HTERT RPE-1 (cell line): ENCODE data around the gene CHRM5.
"Not testable (repeated sequence)": the region's sequence is repeated elsewhere in the genome, so short reads cannot be mapped to it uniquely, and the experiment has no call there.

Experiments
- in situ Hi-C: fragments of 300-500 bp; cut with MboI; formaldehyde crosslinking; loops from 4 replicates; pipeline ENCODE4 v1.14.3; 2020; ENCODE audit warnings: low sequenced_read_pairs

The CHRM5 gene

DNA sequence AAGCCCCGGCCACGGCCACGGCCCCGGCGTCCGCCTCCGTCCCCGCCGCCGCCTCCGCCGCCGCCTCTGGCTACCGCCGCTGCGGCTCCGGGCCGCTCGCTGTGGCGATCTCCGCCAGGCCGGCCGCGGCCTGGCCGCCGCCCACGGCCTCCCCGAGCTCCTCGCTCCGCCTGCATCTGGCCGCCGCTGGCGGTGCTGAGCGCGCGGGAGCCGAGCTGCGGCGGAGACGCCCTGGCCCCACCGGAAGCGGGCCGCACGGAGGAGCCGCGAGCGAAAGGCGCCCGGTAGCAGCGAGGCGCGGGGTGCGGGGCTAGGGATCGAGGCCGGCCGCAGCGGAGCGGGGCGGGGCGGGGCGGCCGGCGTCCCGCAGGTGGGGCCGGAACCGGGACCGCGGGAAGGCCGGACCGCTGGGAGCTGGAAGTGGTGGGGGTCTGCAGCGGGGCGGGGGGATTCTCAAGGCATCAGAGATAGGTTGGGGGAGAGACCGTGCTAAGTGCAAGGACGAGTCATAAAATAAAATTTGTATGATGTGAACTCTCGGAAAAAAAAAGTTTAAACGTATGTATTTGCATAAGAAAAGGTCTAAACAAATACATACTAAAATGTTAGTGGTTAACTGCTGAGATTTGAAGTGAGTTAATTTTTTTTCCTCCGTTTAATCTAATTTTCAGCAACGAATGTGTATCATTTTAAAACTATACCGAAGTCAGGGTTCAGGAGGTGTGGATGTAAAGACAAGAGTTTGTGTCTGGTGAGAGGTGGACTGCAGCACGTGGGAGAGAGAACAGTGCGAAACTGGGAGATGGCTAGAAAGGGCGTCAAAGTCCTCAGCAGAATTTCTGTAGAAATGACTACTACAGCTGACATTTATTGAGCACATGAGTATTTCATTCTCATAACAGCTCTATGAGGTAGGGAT lies 70.8 kb downstream of the CHRM5 start, which contains the start of gene AVEN:
Gene AVEN (minus strand): TSS at position 334 of the 919 bp plus-strand sequence. CDS start 158 bp downstream, at position 176.
- in situ Hi-C loops: no loop called here

DNA sequence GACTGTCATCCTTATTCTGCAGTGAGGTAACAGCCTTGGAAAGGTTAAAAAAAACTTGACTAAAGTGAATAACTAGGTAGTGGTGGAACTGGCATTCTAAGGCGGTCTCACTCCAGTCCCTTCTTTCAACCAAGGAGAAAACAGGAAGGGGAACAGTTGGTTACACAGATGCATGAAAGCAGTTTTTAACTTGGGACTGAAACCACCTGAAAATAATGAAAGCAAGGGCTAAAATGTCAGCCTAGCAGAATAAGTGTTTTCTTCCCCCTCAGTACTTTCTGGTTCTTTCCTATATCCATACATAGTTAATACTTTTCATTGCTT lies 71.5 kb downstream of the CHRM5 start:
- in situ Hi-C loops: no loop called here

DNA sequence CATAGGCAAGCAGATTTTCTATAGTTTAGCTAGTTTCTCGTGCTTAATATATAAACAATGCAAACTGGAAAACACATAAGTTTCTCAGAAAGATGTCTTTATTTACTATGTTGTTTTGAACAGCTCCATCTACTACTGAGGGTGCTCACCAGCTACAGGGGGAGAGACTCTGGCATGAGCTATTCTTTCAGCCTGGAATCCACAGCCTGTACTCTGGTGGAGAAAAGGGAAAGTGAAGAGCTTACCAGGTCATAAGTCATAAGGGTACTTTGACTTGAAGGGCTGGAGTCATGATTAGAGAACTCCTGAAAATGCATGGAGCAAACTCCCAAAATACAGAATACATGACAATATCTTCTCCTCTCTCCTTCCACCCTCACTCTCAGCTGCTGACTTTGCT lies 75.1 kb downstream of the CHRM5 start:
- in situ Hi-C loops: no loop called here

DNA sequence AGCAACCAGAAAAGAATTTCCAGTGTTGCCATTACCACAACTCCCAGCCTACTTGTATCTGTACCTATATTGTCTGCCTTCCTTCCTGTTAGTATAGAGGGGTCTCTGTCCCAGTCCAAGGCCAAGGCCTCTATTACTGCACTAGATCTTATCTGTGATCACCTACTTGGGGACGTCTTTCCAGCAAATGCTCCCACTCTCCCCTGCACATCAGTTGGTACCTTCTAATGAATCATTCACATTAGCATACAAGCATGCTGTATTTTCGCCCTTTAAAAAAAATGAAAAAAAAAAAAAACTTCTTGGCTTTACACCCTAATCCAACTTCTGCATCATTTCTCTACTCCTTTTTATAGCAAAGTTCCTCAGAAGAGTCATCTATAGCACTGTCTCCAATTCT lies 75.5 kb downstream of the CHRM5 start:
- in situ Hi-C loops: no loop called here

DNA sequence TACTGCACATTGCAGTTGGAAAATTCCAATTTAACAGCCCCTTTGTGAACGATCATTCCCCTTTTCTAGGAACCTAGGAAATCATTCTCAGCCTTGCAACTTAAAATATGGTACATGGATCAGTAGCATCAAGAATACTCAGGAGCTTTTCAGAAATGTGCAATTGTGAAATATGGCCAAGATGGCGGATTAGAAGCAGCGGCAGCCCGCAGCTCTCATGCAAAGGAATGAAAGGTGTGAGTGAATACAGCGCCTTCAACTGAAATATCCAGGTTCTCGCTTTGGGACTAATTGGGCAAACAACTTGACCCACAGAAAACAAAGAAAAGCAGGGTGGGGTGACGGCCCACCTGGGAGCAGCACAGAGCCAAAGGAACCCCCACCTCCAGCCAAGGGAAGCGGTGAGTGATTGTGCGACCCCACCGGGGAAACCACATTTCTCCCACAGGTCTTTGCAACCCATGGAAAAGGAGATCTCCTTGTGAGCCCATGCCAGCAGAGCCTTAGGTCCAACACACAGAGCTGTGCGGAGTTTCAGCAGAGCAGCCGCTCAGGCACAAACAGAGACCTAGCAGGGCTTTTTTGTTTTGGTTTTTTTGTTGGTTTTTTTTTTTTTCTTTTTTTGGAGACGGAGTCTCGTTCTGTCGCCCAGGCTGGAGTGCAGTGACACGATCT lies 78.3 kb downstream of the CHRM5 start:
- in situ Hi-C loops: no loop called here

DNA sequence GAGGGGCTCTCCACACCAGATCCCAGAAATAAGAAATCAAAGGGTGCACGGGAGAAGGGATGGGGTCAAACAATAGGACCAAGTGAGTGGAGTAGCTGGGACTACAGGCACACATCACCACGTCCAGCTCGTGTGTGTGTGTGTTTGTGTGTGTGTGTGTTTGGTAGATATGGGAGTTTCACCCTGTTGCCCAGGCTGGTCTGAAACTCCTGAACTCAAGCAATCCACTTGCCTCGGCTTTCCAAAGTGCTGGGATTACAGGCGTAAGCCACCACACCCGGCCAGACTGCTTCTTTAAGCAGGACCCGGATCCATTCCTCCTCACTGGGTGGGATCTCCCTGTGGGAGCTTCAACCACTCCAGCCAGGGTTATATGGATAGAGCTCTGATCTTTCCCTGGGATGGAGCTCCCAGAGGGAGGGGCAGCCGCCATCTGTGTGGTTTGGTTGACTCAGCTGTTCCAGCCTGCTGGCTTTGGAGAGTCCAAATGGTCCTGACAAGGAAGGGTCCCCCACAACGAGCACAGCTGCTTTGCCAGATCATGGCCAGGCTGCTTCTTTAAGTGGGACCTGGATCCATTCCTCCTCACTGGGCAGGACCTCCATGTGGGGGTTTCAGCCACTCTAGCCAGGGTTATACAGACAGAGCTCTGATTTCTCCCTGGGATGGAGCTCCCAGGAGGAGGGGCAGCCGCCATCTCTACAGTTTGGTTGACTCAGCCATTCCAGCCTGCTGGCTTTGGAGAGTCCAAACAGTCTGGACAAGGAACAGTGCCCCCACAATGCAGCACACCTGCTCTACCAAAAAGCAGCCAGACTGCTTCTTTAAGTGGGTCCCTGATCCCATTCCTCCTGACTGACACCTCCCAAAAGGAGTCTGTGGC lies 79.8 kb downstream of the CHRM5 start:
- in situ Hi-C loops: no loop called here

DNA sequence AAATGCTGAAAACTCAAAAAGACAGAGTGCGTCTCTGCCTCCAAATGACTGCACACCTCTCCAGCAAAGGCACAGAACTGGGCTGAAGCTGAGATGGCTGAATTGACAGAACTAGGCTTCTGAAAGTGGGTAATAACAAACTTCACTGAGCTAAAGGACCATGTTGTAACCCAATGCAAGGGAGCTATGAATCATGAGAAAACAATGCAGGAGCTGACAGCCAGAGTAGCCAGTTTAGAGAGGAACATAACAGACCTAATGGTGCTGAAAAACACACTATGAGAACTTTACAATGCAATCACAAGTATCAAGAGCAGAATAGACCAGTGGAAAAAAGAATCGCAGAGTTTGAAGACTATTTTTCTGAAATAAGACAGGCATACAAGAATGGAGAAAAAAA lies 80.8 kb downstream of the CHRM5 start:
- in situ Hi-C loops: no loop called here

DNA sequence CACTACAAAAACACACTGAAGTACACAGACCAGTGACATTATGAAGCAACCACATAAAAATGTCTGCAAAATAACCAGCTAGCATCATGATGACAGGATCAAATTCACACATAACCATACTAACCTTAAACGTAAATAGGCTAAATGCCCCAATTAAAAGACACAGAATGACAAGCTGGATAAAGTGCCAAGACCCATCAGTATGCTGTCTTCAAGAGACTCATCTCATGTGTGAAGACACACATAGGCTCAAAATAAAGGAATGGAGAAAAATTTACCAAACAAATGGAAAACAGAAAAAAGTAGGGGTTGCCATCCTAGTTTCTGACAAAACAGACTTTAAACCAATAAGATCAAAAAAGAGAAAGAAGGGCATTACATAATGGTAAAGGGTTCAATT lies 82.1 kb downstream of the CHRM5 start:
- in situ Hi-C loops: not testable (repeated sequence)

DNA sequence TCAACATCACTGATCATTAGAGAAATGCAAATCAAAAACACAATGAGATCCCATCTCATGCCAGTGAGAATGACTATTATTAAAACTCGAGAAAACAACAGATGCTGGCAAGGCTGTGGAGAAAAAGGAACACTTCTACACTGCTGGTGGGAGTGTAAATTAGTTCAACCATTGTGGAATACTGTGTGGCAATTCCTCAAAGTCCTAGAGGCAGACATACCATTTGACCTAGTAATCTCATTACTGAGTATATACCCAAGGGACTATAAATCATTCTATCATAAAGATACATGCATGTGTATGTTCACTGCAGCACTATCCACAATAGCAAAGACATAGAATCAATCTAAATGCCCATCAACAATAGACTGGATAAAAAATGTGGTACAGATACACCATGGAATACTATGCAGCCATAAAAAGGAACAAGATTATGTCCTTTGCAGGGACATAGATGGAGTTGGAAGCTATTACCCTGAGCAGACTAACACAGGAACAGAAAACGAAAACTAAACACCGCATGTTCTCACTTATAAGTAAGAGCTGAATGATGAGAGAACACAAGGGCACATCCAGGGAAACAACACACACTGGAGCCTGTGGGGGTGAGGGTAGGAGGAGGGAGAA lies 85.9 kb downstream of the CHRM5 start:
- in situ Hi-C loops: no loop called here

DNA sequence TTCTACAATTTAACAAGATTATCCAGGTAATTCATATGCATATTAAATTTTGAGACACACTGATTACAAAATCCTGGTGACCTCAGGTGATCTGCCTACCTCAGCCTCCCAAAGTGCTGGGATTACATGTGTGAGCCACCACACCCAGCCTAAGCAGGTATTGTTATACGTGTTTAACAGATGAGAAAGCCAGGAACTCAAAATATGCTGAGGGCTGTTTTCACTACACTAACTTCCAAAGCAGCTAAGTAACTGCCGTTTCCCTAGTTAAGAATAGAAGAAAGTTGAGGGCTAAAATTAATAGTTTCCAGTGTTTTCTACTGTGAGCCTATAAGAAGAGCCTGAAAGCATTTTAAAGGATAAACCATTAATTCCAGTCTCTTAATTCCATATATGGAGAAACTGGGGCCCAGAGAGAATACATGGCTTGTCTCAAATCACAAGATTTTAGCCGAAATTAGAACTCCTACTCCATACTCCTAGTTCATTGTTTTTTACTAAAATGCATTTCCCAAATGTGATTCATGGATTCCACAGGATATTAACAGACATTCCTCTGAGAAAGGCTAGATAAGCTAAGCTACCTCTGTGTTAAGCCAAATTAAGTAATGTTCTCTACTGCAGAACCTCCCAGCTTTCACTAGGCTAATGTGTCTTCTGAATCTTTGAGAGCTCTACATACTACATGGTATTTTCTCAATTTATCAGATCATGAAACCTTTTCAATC lies 87.7 kb downstream of the CHRM5 start:
- in situ Hi-C loops: no loop called here

DNA sequence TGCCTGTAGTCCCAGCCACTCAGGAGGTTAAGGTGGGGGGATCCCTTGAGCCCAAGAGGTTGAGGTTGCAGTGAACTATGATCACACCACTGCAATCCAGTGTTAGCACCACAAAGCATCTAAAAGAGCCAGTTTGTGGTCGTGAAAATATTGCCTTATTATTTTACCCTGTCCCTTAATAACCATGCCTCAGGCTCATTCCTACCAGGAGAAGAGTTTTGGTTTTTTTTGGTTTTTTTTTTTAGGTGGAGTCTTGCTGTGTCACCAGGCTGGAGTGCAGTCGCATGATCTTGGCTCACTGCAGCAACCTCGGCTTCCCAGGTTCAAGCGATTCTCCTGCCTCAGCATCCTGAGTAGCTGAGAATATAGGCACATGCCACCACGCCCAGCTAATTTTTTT lies 88.6 kb downstream of the CHRM5 start:
- in situ Hi-C loops: no loop called here

DNA sequence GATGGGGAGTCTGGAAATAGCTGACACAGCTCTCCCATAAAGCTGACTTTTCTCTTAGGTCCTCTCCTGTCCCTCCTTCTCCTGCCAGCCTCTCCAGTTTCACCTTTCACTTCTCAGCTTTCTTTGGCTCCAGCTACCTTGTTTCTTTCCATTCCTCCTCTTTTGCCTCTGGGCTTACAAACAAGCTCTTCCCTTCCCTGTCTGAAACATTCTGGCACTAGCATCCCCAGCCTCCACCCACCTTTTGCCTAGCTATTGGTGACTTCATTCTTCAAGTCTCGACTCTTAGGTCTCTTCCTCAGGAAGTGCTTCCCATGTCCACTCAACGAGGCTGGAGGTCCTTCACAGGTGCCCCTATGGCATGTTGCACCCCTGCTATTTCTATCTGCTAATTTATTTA lies 91.2 kb downstream of the CHRM5 start:
- in situ Hi-C loops: no loop called here

DNA sequence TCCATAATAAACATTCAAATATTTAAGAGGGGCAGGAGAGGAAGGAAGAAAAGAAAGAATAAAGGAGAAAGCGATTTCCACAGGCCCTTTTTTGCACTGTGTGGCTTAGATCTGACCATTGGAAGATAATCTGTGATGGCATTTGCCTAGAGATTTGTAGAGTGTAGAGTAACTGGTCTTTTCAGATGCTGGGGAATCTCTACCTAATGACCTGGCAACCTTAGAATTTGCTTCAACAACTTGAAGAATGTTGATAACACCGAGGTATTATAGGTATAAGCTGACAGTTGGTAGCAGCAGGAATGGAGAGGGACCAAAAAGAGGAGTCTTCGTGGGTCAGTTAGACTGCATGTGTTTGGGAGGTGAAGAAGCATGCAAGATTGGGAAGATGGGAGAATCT lies 91.6 kb downstream of the CHRM5 start:
- in situ Hi-C loops: no loop called here

DNA sequence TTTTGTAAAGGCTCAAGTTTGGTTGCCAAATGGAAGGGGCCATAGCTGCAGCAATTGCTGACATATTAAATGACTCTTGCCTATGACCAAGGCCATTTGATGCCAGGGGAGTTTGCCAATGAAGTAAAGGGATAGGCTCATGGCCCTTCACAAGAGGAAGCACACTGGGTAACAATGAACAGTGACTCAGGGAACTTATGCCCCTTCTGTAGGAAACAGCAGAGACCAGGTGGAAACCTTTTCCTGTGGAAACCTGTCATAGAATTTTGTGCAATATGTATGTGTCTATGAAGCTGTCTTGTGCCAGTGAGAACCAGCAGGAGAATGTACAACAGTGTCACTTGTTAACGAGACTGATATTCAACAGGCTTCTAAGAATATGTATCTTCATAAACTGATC lies 96.1 kb downstream of the CHRM5 start:
- in situ Hi-C loops: no loop called here

DNA sequence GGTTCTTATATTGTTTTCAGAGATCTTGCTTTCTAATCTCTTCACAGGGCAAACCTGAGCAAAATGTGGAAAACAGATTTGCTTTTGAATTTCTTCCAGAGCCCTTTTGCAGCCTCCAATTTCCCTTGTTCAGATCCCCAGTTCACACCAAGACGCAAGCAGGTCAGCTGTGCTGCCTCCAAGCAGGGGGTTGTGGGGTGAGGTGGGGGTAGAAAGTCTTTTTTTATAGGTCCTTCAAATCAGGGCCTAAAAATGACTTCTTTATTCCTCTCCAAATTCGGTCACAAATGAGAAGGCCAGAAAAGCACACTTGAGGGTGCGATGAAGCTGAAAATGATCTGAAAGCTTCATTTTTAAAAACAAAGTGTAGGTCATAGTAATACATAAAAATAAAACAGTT lies 97.0 kb downstream of the CHRM5 start:
- in situ Hi-C loops: no loop called here

DNA sequence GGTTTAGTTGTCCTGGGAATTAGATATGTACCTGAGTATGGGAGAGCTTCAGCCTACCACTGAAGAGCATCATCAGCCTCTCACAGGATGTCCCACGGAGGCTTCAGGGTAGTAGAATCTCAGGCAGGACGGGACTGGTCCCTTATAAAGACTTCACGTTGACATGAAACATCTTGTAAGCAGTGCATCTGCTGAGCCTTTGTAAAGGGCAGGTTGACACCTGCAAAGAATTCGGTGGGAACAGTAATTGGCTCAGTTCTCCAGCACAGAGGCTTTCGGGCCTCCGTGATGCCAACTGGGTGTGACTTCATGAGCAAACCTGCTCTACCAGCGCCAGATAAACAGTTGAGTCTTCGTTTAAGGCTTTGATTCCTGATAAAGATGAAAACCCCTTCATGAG lies 97.6 kb downstream of the CHRM5 start:
- in situ Hi-C loops: no loop called here

DNA sequence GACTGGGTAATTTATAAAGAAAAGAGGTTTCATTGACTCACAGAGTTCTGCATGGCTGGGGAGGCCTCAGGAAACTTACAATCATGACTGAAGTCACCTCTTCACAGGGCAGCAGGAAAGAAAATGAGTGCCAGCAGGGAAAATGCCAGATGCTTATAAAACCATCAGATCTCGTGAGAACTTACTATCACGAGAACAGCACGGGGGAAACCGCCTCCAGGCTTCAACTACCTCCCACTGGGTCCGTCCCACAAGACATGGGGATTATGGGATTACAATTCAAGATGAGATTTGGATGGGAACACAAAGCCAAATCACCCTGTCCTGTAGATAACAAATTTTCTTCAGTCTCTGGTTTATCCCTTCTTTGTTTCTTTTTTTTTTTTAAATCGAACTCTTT lies 101.7 kb downstream of the CHRM5 start:
- in situ Hi-C loops: no loop called here

DNA sequence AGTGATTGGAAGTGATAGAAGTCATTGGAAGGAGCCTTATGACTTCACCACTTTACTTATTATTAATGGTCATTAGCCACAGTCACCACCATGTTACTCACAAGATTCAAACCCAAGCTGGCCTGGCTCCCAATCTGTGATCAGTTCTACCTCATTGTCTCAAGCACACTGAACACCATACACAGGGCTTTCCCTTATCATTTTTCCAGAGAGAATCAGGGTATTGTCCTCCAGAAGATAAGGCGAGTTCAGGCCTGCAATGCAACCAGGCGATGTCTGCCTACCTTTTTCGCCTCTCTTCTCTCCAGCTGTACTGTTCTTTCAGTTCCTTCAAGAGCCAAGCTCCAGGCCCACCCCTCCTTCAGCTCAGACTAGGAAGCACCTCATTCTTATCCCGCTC lies 108.5 kb downstream of the CHRM5 start:
- in situ Hi-C loops: no loop called here

DNA sequence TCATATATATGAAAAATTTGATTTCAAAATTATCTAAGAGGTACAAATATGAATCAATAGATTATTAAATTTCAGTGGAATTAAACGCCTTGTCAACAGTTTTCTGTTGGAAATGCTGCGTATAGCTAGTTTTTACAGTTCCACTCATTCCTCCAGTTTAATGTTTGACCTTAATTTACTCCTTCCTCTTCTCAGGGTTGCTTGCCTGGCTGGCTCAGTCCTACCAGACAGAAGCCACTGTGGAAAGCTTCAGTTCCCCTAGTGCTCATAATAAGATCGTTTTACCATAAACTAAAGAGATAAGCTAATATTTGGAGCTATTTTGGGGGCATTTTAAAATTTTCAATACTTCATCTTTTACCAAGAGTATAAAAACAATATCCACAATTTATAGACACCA lies 110.6 kb downstream of the CHRM5 start:
- in situ Hi-C loops: no loop called here

DNA sequence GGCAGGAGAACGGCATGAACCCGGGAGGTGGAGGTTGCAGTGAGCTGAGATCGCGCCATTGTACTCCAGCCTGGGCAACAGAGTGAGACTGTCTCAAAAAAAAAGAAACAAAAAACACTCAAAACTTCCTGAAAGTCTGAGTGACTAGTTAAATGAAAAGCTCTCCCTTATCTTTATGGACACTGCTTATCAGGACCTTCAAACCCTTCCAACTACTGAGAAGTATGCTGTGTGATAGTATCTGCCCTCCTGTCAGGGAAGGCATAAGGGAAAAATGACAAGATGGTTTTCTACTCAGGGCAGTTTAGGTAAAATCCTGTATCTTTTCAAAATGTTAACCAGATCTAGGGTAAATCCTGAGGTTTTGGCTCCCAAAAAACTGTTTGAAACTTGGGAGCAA lies 111.6 kb downstream of the CHRM5 start:
- in situ Hi-C loops: no loop called here
